ENCODE results near the gene SLC13A5. TPM values are rescaled to one million over a fixed set of nuclear protein-coding genes. Genes with fewer than 3 reads are reported as not detected.

SLC13A5 gene
- total and polyA plus RNA-seq, 2 donors (not counting 1 experiment from before 2014, with no cell fraction given): not detected

DNA sequence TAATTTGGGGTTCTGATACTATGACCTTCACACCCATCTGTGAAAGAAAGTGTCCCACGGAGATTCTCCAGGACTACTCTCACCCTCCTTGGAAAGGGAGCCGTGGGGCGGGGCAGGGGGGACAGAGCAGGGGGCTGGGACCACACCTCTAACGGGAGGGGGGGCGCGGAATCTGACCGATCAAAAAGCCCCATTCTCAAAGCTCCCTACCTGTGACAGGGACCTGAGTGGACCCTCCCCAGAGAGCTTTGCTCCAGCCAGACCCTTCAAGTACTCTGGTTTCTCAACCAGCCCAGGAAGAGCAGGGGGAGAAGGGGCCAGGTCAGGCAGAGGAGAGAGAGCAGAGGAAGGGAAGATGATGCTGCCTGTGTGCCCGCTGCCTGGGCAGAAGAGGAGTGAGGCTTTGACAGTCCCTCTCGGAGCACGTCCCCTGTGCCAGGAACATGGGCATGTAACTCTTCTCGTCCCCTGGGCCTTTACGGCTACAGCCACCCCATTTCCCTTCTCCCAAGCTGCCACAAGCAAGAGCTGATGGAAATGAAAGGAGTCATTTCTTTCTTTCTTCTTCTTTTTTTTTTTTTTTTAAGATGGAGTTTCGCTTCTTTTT, 43.4 kb upstream of the SLC13A5 start:
- H2AFZ ChIP-seq (ENCODE audit: insufficient read depth, low read depth, low read length, poor library complexity, severe bottlenecking): peak overlapping the region; percentile 93
- Mint-ChIP-seq H3K27me3 (no peaks in the 10 kb centered on the region), H3K4me1 (peaks cover 32% of the 10 kb centered on the region), H3K9me3 (ENCODE audit: insufficient read depth) (no peaks in the 10 kb centered on the region), H3K27ac (peak overlapping the region; percentile 88), H3K4me3 (peak overlapping the region; percentile 95)
- POLR2A ChIA-PET: no interaction called here
- peak overlapping the region; percentile 83 for H3K27ac ChIP-seq (ENCODE audit: low read length in 2 of 2)
- DNase-seq (no peak), ATAC-seq (ENCODE audit: low read depth) (no peak)
- peak overlapping the region; percentile 75 to 90 (median 85) for H3K4me3 ChIP-seq (ENCODE audit: control extremely low read depth in 1 of 5, extremely low read depth in 1 of 5, insufficient read depth in 1 of 5, low read depth in 2 of 5, low read length in 4 of 5)
- peak overlapping the region; percentile 94 for H3K4me2 ChIP-seq (replicated peaks; ENCODE audit: low read depth, low read length, poor library complexity, severe bottlenecking)
- peaks cover 21% of the 10 kb centered on the region for H3K79me2 ChIP-seq (ENCODE audit: control insufficient read depth, insufficient read depth, low read length)
- H3K36me3 ChIP-seq (replicated peaks in 1 of 2; ENCODE audit: control extremely low read depth in 1 of 2, control insufficient read depth in 1 of 2, extremely low read depth in 1 of 2, insufficient read depth in 2 of 2, low read length in 1 of 2): peaks cover 1 to 31% of the 10 kb centered on the region in 2 experiments
- WGBS (ENCODE audit: insufficient coverage): 14% methylated on average over 4 of the region's 13 CpGs
- intact Hi-C loops (cut with micrococcal nuclease): no loop called here
- no peak for TF ChIP-seq CTCF (IDR thresholded peaks at IDR 0.05)
- TF ChIP-seq EZH2 (IDR thresholded peaks at IDR 0.05; ENCODE audit: borderline replicate concordance, insufficient read depth, low read depth, low read length, poor library complexity, severe bottlenecking): no peak
- CTCF ChIA-PET: no interaction called here
- peak overlapping the region; percentile 71 for H3K9ac ChIP-seq (ENCODE audit: low read length)
- no peaks in the 10 kb centered on the region for H4K20me1 ChIP-seq (ENCODE audit: control insufficient read depth, insufficient read depth, low read length, poor library complexity, severe bottlenecking)
- no peaks in the 10 kb centered on the region for H3K9me3 ChIP-seq (ENCODE audit: control extremely low read depth in 1 of 3, control insufficient read depth in 2 of 3, insufficient read depth in 1 of 3, low read length in 2 of 3)
- H3K4me1 ChIP-seq (ENCODE audit: control insufficient read depth in 2 of 2, insufficient read depth in 2 of 2, low read length in 2 of 2): peaks cover 9 to 32% of the 10 kb centered on the region in 2 donors
- no peaks in the 10 kb centered on the region for H3K27me3 ChIP-seq (replicated peaks in 1 of 4; ENCODE audit: control extremely low read depth in 1 of 4, control insufficient read depth in 3 of 4, insufficient read depth in 4 of 4, low read length in 3 of 4)

DNA sequence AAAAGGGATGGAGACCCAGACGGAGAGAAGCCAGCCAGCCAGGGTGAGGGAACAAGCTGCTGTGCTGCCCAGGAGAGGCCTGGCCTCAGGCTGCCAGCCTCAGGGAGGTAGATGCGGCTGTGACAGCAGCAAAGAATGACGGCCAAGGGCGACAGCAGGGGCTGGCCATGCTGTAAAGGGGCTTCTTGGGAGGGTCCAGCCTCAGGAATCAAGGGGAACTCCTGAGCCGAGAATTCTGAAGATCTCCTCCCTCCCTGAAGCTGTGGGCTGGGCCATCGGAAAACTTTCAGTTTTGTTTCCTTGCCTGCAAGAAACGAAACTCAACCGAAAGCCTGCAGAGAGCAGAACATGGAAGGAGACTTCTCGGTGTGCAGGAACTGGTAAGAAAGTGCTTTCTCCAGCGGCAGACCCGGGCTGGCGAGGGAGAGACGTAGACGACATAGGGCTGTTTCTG, 42.6 kb upstream of the SLC13A5 start, which contains the start of gene XAF1:
Gene XAF1, plus strand, starts transcription at position 316 of the 454 bp plus-strand sequence. Its CDS starts 33 bp downstream, at position 349.
- peak within 1 kb of the TSS; percentile 94 for H3K4me2 ChIP-seq (replicated peaks; ENCODE audit: low read depth, low read length, poor library complexity, severe bottlenecking)
- no peaks in the 10 kb centered on the region for H3K27me3 ChIP-seq (replicated peaks in 1 of 4; ENCODE audit: control extremely low read depth in 1 of 4, control insufficient read depth in 3 of 4, insufficient read depth in 4 of 4, low read length in 3 of 4)
- ChIA-PET POLR2A (no interaction called here), CTCF (no interaction called here)
- intact Hi-C loops (cut with micrococcal nuclease): no loop called here
- H3K9ac ChIP-seq (ENCODE audit: low read length): peak within 1 kb of the TSS; percentile 71
- 5% methylated on average over 14 of the region's 14 CpGs for WGBS (ENCODE audit: insufficient coverage)
- ATAC-seq (ENCODE audit: low read depth) (peak; percentile 87), DNase-seq (peak; percentile 70)
- H4K20me1 ChIP-seq (ENCODE audit: control insufficient read depth, insufficient read depth, low read length, poor library complexity, severe bottlenecking): no peaks in the 10 kb centered on the region
- peak within 1 kb of the TSS; percentile 88 for H3K27ac Mint-ChIP-seq
- peaks cover 9 to 32% of the 10 kb centered on the region in 2 donors for H3K4me1 ChIP-seq (ENCODE audit: control insufficient read depth in 2 of 2, insufficient read depth in 2 of 2, low read length in 2 of 2)
- H3K27ac ChIP-seq (ENCODE audit: low read length in 2 of 2): peak within 1 kb of the TSS; percentile 83
- H2AFZ ChIP-seq (ENCODE audit: insufficient read depth, low read depth, low read length, poor library complexity, severe bottlenecking): peak within 1 kb of the TSS; percentile 93
- H3K4me3 ChIP-seq (ENCODE audit: control extremely low read depth in 1 of 5, extremely low read depth in 1 of 5, insufficient read depth in 1 of 5, low read depth in 2 of 5, low read length in 4 of 5): peak within 1 kb of the TSS; percentile 75 to 90 (median 85)
- TF ChIP-seq EZH2 (IDR thresholded peaks at IDR 0.05; ENCODE audit: borderline replicate concordance, insufficient read depth, low read depth, low read length, poor library complexity, severe bottlenecking) (no peak), CTCF (IDR thresholded peaks at IDR 0.05) (no peak)
- no peaks in the 10 kb centered on the region for H3K9me3 Mint-ChIP-seq (ENCODE audit: insufficient read depth)
- H3K36me3 ChIP-seq (replicated peaks in 1 of 2; ENCODE audit: control extremely low read depth in 1 of 2, control insufficient read depth in 1 of 2, extremely low read depth in 1 of 2, insufficient read depth in 2 of 2, low read length in 1 of 2): peaks cover 1 to 25% of the 10 kb centered on the region in 2 experiments
- H3K9me3 ChIP-seq (ENCODE audit: control extremely low read depth in 1 of 3, control insufficient read depth in 2 of 3, insufficient read depth in 1 of 3, low read length in 2 of 3): no peaks in the 10 kb centered on the region
- H3K27me3 Mint-ChIP-seq: no peaks in the 10 kb centered on the region
- peaks cover 21% of the 10 kb centered on the region for H3K79me2 ChIP-seq (ENCODE audit: control insufficient read depth, insufficient read depth, low read length)
- H3K4me3 Mint-ChIP-seq: peak within 1 kb of the TSS; percentile 95
- peaks cover 32% of the 10 kb centered on the region for H3K4me1 Mint-ChIP-seq

Data from B cell (primary cell).